Activated CD4-positive, alpha-beta T cell treated with anti-CD3 and anti-CD28 coated beads, Interleukin-2, amount 50 U/mL, for 48 hours (primary cell): ENCODE results near the gene RPL12.

ENCODE experiments used
- DNase-seq, 2 experiments: peaks; one replicate each; pipeline ENCODE4 v3.0.0-alpha.2; 2020

The RPL12 gene

DNA sequence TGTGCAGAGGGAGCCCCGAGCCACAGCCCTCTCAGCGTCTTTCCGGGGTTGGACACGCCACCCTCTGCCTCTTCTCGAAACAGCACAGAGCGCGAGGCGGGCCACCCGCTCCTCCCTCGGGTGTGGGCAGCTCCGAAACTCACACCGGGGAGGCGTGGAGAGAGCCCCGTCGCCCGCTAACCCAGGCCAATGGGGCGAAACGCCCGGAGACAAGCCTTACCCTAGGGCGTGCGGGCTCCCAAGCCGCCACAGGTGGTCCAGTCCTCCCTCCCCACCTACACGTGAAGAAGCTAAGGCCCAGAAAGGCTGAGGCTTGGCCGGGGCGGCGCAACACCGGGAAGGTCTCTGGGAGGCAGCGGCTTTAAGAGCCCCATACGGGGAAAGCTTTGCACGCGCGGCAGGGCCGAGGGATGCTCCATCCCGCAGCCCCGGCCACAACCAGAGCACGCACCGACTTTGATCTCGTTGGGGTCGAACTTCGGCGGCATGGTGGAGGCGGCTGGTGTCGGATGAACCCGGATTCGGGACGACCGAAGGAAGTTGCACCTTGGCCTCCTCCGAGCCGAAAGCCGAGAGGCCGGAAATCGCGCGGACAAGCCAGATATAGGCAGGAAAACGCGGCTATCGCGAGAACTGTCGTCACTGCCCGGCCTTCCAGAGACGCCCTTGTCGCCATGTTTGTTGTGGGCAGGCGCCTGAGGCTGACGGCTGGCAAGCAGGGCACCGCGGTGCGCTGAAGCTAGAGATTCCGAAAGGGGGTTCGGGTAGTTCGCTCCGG is at the start of gene RPL12, which contains the start of gene LRSAM1:
RPL12 (minus strand) TSS at position 577 of the 778 bp plus-strand sequence; CDS start at position 488, 89 bp downstream.
LRSAM1 (plus strand) TSS at position 681 of the 778 bp plus-strand sequence. CDS start 3,018 bp downstream, outside the sequence.
- DNase-seq, result peak; percentile 98 to 99

GRCh38 chr9:127500862-127501261 is 49.7 kb upstream of the RPL12 start:
- DNase-seq, result no peak

- no peak for DNase-seq
These were observed 49.2 kb upstream of the RPL12 start for GRCh38 chr9:127500399-127500798.

DNA sequence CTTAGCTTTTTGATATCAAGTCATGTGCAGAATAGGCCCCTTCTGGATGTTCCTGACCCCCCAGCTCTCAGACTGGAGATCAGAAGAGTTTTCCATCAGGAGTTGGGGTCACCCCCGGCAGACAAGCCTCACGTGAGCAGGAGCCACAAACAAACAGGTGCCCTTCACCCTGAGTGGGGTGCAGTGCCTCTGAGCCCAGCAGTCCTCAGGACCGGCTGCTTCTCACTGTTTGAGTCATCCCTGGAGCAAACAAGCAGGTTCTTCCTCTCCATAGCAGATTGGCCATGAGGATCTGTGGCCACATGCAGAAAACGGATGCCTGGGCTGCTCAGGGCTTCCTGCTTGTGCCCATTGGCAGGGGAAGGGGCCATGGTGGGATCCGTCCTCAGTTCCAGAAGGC is 47.1 kb upstream of the RPL12 start:
- no peak for DNase-seq

- no peak for DNase-seq
These were observed 46.6 kb upstream of the RPL12 start for GRCh38 chr9:127497656-127498290.

DNA sequence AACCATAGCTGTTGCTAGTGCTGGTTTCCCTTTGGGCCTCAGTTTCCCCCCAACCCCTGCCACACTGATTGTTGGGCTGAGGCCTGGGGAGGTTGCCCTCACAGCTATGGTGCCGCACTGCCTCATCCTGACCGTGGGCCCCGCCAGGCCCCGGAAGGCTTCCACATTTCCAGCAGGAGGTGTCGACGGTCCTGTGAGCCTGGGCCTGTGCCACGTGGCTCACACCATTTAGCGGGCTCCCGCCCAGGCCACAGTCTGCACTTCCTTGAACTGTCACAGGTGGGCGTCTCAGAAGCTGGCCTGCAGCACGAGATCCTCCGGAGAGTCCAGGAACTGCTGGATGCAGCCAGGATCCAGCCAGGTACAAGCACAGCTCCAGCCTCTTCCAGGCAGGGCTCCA is 45.8 kb upstream of the RPL12 start:
- DNase-seq, result no peak

- DNase-seq, result no peak
These were observed 44.8 kb upstream of the RPL12 start for GRCh38 chr9:127495884-127496555.

GRCh38 chr9:127494304-127494702 is 43.1 kb upstream of the RPL12 start:
- no peak for DNase-seq

DNA sequence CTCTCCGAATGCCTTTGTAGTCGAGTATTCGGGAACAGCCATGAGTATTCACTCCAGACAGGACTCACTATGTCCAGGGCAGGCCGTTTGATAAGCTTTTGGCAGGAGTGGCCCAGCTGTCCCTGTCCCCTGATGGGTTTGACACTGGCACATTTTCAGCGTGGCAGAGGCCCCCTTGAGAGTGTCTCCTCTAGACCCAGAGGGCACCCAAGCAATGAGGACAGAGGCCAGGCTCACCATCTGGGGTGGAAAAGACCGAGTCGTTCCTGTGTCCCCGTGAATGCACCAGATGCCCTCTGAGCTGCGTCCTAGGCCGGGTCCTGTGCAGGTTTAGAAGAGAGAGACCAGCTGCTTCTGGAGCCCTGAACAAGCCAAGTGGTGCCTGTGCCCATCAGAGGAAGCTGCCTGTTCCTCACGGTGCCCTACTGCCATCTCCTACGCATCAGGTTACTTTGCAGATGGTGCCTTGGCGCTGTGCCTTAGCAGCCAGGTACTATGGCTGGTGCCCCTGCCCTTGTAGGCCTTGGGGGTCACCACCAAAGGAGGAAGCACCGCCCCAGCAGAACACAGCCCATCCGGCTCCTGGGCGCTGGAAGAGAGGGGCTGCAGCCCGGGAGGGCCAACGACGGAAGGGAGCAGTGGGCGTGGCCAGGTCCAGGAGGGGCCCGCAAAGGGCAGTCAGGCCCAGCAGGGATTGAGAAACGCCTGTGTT is 42.5 kb upstream of the RPL12 start:
- DNase-seq, result no peak

DNA sequence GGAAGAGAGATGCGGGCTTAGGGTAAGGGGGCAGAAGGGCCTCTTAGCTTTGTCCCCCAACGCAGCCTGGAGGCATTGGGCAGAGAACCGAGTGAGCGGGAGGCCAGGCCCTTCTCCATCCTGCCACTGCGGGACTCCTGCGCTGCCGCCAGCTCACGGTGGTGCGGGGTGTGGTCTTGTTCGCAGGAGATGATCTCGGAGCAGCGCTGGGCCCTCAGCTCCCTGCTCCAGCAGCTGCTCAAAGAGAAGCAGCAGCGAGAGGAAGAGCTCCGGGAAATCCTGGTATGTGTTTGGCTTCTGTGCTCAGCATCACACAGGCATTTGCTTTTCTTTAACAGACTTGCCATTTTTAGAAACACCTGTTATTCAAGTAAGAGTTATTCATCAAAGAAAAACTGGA is 41.4 kb upstream of the RPL12 start:
- no peak for DNase-seq

- DNase-seq, result no peak
These were observed 40.3 kb upstream of the RPL12 start for GRCh38 chr9:127491516-127491915.

DNA sequence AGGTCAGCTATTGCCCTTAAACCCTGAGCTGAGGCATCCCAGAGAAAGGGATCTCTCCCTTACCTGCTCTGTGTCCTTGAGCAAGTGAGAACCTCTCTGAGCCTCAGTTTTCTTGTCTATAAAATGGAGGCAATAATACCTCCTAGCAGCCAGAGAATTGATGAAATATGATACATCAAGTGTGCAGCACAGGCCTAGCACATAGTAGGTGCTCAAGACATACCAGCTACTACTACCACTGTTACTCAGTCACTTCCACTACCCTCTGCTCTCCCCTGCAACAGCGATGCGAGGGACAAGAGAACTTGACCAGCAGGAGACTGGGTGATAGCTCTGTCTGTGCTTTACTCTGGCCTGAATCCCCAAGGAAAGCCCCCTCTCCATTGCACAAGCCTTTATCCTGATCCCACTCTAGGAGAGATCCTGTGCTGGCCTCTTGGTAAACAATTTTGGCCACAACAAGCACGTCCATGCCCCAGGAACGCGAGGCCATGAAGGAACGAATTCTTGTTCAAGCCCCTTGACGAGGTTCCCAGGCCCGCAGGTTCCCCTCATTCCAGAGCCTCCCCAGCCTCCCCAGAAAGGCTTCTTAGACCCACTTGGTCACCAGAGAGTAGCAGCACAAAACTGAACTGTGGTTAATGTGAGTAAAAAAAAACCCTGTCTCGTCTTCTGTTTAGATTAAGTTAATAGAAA is 39.5 kb upstream of the RPL12 start:
- no peak for DNase-seq

GRCh38 chr9:127489471-127490115 is 38.4 kb upstream of the RPL12 start:
- no peak for DNase-seq

DNA sequence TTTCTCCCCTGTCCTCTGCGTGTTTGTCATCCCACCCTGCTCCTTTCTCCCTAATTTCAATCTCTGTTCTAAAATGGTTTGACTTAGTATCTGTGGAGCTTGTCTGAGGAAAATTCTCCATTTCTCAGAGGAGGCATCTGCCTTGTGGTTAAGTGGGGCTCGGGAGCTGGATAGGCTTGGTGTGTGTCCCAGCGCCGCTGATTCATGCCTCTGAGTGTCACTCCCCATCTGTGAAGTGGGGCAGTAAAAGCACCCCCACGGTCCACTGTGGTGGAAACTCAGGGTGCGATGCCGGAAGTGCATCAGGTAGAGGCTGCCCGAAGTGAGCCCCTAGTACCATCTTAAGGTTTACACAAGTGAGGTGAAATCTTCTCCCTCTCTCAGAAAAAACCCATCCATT is 37.7 kb upstream of the RPL12 start:
- no peak for DNase-seq

- no peak for DNase-seq
These were observed 34.8 kb upstream of the RPL12 start for GRCh38 chr9:127485995-127486394.

GRCh38 chr9:127482662-127483061 is 31.5 kb upstream of the RPL12 start:
- no peak for DNase-seq

DNA sequence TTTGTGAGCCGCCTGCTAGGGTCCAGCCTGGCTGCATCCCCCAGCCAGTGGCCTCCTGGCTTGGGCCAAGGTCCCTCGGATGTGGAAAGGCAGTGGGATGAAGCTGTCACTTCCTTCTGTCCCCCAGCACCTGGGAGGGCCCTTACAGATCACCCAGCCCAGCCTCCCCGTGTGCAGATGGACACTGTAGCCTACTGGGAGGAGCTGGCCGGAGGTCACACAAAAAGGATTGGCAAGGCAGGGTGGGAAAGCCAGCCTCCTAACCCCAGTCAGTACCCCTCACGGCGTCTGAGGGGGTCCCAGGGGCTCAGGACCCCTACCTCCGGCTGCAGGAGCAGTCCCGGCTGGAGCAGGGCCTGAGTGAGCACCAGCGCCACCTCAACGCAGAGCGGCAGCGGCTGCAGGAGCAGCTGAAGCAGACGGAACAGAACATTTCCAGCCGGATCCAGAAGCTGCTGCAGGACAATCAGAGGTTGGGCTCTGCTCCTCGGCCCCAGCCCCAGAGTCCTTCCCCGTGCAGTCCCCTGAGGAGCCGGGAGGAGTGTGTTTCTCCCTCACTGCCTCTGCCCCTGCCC is 28.4 kb upstream of the RPL12 start:
- DNase-seq, result no peak

DNA sequence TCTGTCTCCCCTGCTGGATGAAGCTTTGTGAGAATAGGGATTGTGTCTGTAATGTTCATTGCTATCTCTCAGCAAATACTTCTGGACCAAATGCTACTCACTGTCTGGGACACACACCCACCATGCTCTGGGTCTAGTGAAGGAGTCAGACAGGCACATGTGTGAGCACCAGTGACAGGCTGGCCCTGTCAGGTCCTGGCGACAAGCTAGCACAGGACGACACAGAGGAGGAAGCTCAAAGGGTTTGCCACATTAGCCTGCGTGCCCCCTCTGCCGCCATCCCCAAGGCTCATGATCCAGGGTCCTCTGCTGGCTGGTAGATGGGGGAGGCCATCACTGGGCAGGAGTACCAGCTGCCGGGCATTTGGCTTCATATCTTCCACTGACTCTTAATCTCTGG is 23.4 kb upstream of the RPL12 start:
- DNase-seq, result no peak

DNA sequence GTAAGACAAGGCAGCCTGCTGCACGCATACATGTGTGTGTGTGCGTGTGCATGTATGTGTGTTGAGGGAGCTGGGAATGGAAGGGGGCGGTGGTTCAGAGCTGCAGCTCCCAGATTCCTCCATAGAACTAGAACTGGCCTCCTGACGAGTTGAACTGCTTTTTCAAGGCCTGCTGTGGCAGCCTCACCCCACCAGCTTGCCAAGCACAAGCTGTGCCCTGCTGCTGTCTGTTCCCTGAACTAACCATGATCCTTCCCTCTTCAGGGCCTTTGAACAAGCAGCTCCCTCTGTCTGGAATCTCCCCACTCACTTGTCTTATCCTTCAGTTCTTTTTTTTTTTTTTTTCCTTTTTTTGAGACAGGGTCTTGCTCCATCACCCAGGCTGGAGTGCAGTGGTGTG is 22.7 kb upstream of the RPL12 start:
- DNase-seq, result no peak

- DNase-seq, result no peak
These were observed 22.3 kb upstream of the RPL12 start for GRCh38 chr9:127473501-127473900.

GRCh38 chr9:127470662-127471061 is 19.5 kb upstream of the RPL12 start:
- DNase-seq, result no peak

- no peak for DNase-seq
These were observed 16.4 kb upstream of the RPL12 start for GRCh38 chr9:127467621-127468020.
